ENCODE data around the gene SIM2.

Gene SIM2

DNA sequence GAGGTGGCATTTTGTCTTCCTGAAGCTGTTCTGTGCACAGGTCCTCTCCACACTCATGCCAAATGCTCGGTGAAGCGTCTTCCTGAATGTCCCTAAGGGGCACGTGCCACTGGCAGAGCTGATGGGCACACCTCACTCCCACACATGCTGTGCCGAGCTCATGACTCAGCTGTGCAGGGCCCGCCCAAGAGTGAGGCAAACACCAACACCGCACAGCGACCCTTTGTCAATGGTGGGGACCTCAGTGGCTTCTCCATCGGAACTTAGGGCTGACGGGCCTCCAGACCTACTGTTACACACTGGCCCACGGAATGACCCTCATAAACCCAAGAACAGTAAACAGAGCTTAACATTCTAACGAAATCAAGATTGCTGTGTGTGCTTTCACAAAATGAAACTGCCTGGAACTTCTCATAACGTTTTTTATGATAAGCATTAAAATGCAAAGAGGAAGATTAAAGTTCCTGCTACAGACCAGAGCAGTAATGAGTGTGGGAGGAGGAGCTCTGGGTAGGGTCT, 89.3 kb downstream of the SIM2 start:
- in situ Hi-C loops (cut with HindIII; ENCODE audit: low sequenced_read_pairs): no loop called here
- no peak overlapping the region for H3K4me3 ChIP-seq (ENCODE audit: low read depth, low read length)
- no peak for DNase-seq (ENCODE audit: low read depth, low spot score)
- TF ChIP-seq, protein P1, sequence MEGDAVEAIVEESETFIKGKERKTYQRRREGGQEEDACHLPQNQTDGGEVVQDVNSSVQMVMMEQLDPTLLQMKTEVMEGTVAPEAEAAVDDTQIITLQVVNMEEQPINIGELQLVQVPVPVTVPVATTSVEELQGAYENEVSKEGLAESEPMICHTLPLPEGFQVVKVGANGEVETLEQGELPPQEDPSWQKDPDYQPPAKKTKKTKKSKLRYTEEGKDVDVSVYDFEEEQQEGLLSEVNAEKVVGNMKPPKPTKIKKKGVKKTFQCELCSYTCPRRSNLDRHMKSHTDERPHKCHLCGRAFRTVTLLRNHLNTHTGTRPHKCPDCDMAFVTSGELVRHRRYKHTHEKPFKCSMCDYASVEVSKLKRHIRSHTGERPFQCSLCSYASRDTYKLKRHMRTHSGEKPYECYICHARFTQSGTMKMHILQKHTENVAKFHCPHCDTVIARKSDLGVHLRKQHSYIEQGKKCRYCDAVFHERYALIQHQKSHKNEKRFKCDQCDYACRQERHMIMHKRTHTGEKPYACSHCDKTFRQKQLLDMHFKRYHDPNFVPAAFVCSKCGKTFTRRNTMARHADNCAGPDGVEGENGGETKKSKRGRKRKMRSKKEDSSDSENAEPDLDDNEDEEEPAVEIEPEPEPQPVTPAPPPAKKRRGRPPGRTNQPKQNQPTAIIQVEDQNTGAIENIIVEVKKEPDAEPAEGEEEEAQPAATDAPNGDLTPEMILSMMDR (IDR thresholded peaks at IDR 0.05; ENCODE audit: low read depth, low read length): no peak

DNA sequence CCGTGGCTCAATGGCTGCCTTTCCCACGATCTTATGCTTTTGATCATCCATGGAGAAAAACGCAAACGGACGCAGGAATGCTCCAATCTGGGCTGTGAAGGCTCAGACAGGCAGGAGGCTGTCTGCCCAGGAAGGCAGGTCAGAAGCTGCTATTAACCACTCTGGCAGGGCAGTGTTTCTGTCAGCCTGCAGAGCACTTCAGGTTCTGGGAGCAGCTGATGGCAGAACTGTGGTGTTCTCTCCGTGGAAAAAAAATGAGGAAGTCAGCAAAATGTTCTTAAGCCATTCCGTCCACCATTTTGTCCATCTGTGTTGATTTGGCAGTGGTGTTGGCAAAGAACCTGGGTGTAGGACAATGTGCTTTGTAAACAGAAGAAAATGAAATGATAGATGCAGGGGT, 91.7 kb downstream of the SIM2 start:
- no peak for DNase-seq (ENCODE audit: low read depth, low spot score)
- in situ Hi-C loops (cut with HindIII; ENCODE audit: low sequenced_read_pairs): no loop called here
- H3K4me3 ChIP-seq (ENCODE audit: low read depth, low read length): no peak overlapping the region
- TF ChIP-seq, protein P1 (IDR thresholded peaks at IDR 0.05; ENCODE audit: low read depth, low read length): no peak

DNA sequence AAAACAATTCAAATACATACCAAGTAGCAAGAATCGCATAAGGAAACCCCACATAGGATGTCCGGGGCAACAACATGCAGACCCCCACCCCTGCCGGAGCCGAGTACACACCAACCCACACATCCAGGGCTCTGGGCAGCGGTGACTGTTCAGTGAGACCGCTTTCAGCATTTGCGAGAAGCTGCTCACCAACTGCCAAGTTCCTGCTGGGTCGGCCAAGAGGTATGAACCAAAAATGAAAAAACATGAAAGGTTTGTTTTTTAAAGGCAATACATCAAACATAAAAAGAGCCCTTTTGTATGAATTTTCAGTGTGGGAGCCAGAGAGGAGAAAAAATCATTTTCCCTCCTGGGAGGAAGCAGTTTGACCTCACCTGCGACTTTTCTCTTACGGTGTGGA, 92.3 kb downstream of the SIM2 start:
- no peak overlapping the region for H3K4me3 ChIP-seq (ENCODE audit: low read depth, low read length)
- TF ChIP-seq, protein P1 (IDR thresholded peaks at IDR 0.05; ENCODE audit: low read depth, low read length): no peak
- DNase-seq (ENCODE audit: low read depth, low spot score): no peak
- in situ Hi-C loops (cut with HindIII; ENCODE audit: low sequenced_read_pairs): no loop called here

DNA sequence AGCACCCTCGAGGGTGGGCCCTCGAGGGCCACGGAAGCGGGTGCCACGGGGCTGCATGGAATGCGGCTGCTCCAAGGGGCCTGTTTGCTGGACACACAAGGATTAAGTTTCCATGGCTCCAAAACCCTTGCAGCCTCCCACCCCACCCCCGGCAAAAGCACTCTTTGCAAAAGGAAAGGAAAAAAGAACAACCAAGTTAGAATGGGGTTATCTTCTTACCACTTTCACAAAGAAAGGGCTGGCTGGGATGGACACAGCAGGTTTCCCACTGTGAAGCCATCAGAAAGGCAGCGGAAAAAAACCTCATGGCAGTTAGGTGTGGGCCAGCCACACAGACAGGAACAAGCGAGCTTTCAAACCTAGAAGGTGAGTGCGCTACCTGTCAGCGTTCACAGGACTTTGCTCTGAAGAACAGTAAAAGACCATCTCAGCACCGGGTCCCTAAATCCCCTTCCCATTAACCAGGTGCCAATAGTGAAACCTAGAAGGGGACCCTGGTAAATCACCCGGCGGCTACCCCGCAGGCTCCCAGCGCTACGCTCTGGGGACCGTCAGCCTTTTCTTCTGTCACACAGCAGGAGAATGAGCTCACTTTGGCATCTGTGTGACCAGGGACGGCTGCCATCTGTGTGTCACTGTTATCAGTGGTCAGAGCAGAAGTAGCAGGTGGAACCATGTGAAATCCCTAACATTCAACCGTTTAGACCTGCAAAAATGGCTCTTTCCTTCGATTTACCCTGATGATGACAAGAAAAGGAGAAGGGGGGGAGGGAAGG, 93.0 kb downstream of the SIM2 start:
- H3K4me3 ChIP-seq (ENCODE audit: low read depth, low read length): no peak overlapping the region
- no peak for DNase-seq (ENCODE audit: low read depth, low spot score)
- in situ Hi-C loops (cut with HindIII; ENCODE audit: low sequenced_read_pairs): no loop called here
- TF ChIP-seq, protein P1 (IDR thresholded peaks at IDR 0.05; ENCODE audit: low read depth, low read length): no peak

DNA sequence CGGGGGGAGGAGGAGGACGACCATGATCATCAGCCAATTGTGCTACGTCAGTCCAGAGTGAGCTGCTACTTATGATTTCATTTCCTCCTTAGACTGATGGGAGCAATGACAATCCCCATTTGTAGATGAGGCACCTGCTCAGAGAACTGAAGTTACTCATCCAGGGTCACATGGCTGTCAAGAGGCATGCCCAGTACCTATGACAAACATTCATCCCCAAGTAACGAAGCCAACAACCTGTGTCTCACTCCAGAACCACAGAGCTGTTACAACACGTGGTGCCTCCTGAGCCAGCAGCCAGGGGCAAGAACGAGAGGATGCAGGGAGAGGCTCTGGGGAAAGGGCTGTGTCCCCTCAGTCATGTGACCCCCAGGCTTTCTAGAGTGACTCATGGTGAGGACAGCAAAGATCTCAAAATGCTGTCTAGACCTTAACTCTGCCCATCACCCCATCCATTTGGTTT, 93.6 kb downstream of the SIM2 start:
- TF ChIP-seq, protein P1 (IDR thresholded peaks at IDR 0.05; ENCODE audit: low read depth, low read length): no peak
- in situ Hi-C loops (cut with HindIII; ENCODE audit: low sequenced_read_pairs): no loop called here
- DNase-seq (ENCODE audit: low read depth, low spot score): no peak
- no peak overlapping the region for H3K4me3 ChIP-seq (ENCODE audit: low read depth, low read length)

DNA sequence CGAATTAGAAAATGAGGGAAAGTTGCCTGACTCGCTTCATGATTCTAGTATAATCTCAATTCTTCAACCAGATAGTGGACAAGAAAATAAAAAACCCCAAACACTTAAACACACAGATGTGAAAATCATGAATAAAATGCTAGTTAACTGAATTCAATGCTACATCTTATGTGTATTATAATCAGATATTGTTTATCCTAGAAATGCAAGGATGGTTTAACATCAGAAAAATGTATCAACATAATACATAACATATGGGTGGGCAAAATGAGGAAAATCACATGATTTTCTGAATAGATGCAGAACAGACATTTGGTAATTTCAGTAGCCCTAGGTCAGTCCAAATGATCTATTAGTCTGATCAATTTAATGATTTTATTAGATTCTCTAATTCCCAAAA, 97.2 kb downstream of the SIM2 start:
- TF ChIP-seq, protein P1 (IDR thresholded peaks at IDR 0.05; ENCODE audit: low read depth, low read length): no peak
- in situ Hi-C loops (cut with HindIII; ENCODE audit: low sequenced_read_pairs): no loop called here
- H3K4me3 ChIP-seq (ENCODE audit: low read depth, low read length): no peak overlapping the region
- DNase-seq (ENCODE audit: low read depth, low spot score): no peak
